WTC11 (cell line): ENCODE results near the gene HHIPL2. TPM values are rescaled to one million over a fixed set of nuclear protein-coding genes. Genes with fewer than 3 reads are reported as not detected.

ENCODE experiments used
- ATAC-seq: fragments of 200-7000 bp; cut with Tn5 transposase; 2 replicates; pipeline ENCODE4 v1.10.0; 2021; ENCODE audit warnings: mild to moderate bottlenecking, moderate library complexity
- CTCF ChIA-PET: fragments of 300-600 bp; sonication (Branson Sonifier 250); formaldehyde crosslinking; loops from one replicate; lab custom pipeline; 2021; ENCODE audit warnings: antibody characterized with exemption; lab: Charles Lee
- POLR2A ChIA-PET: fragments of 350-600 bp; sonication (Branson Sonifier 250); formaldehyde crosslinking; loops from one replicate; lab custom pipeline; 2021; ENCODE audit warnings: antibody characterized with exemption; lab: Charles Lee
- DNase-seq: peaks from one replicate; pipeline ENCODE4 v3.0.0; 2021; ENCODE audit warnings: low spot score
- H3K27ac Mint-ChIP-seq: 2 replicates; pipeline ENCODE4 v1.8.0; 2021; ENCODE audit warnings: mixed read lengths
- H3K27me3 Mint-ChIP-seq: 2 replicates; pipeline ENCODE4 v1.8.0; 2021; ENCODE audit warnings: low read depth, mild to moderate bottlenecking, moderate library complexity, mixed read lengths
- H3K36me3 Mint-ChIP-seq: 2 replicates; pipeline ENCODE4 v1.8.0; 2021; ENCODE audit warnings: mixed read lengths
- H3K4me1 Mint-ChIP-seq: 2 replicates; pipeline ENCODE4 v1.8.0; 2022; ENCODE audit warnings: mixed read lengths
- H3K4me3 Mint-ChIP-seq: 2 replicates; pipeline ENCODE4 v1.8.0; 2021; ENCODE audit warnings: mild to moderate bottlenecking, moderate library complexity, mixed read lengths
- H3K9me3 Mint-ChIP-seq: 2 replicates; pipeline ENCODE4 v1.8.0; 2021; ENCODE audit warnings: mixed read lengths
- CBFB ChIP-seq: sonication (generic); formaldehyde crosslinking; IDR thresholded peaks from 2 replicates; pipeline ENCODE4 v1.8.1; 2022; ENCODE audit warnings: mild to moderate bottlenecking, low read depth, missing genetic modification reagents
- CREB1 ChIP-seq: sonication (generic); formaldehyde crosslinking; IDR thresholded peaks from 2 replicates; pipeline ENCODE4 v1.8.0; 2023; ENCODE audit warnings: mild to moderate bottlenecking, missing genetic modification reagents
- ELF4 ChIP-seq: sonication (generic); formaldehyde crosslinking; IDR thresholded peaks from 2 replicates; pipeline ENCODE4 v1.8.1; 2022; ENCODE audit warnings: low read depth, mild to moderate bottlenecking, moderate library complexity, missing genetic modification reagents
- ESRRA ChIP-seq: sonication (generic); formaldehyde crosslinking; IDR thresholded peaks from 2 replicates; pipeline ENCODE4 v1.8.1; 2022; ENCODE audit warnings: mild to moderate bottlenecking, missing genetic modification reagents, borderline replicate concordance
- GRHL2 ChIP-seq: fragments of 250-450 bp; sonication (Bioruptor Pico); IDR thresholded peaks from 2 replicates; pipeline ENCODE4 v1.8.0; 2022; ENCODE audit warnings: mild to moderate bottlenecking, moderate library complexity; ENCODE audit not compliant: insufficient replicate concordance, severe bottlenecking
- JAZF1 ChIP-seq: fragments of 250-450 bp; sonication (Bioruptor Pico); IDR thresholded peaks from 2 replicates; pipeline ENCODE4 v1.9.0; 2021; ENCODE audit warnings: moderate library complexity, mild to moderate bottlenecking, inconsistent platforms
- NFATC4 ChIP-seq: fragments of 250-450 bp; sonication (Bioruptor Pico); IDR thresholded peaks from 2 replicates; pipeline ENCODE4 v1.9.0; 2021; ENCODE audit warnings: mild to moderate bottlenecking
- NFE2L1 ChIP-seq: sonication (generic); formaldehyde crosslinking; IDR thresholded peaks from 2 replicates; pipeline ENCODE4 v1.8.1; 2023; ENCODE audit warnings: missing genetic modification reagents
- NR2C2 ChIP-seq: sonication (generic); formaldehyde crosslinking; IDR thresholded peaks from 2 replicates; pipeline ENCODE4 v1.8.0; 2022; ENCODE audit warnings: mild to moderate bottlenecking, missing genetic modification reagents
- RELA ChIP-seq: sonication (generic); formaldehyde crosslinking; IDR thresholded peaks from 2 replicates; pipeline ENCODE4 v1.8.1; 2022; ENCODE audit warnings: missing genetic modification reagents, mild to moderate bottlenecking, borderline replicate concordance
- RORB ChIP-seq: fragments of 250-450 bp; sonication (Bioruptor Pico); IDR thresholded peaks from 2 replicates; pipeline ENCODE4 v1.9.0; 2021; ENCODE audit warnings: mild to moderate bottlenecking
- ZBTB21 ChIP-seq: sonication (generic); formaldehyde crosslinking; IDR thresholded peaks from 2 replicates; pipeline ENCODE4 v1.8.1; 2023; ENCODE audit warnings: mild to moderate bottlenecking, missing genetic modification reagents, borderline replicate concordance
- ZNF232 ChIP-seq: sonication (generic); formaldehyde crosslinking; IDR thresholded peaks from 2 replicates; pipeline ENCODE4 v1.8.0; 2022; ENCODE audit warnings: mild to moderate bottlenecking, missing genetic modification reagents
- total RNA-seq: library from RNA; stranded (reverse); gene quantifications from 3 replicates; pipeline ENCODE4 v1.2.3, GENCODE V29; 2021
- TF ChIP-seq, protein P1 (sequence below): sonication (generic); formaldehyde crosslinking; conservative IDR thresholded peaks from 2 replicates; pipeline ENCODE4 v1.8.1; 2022; ENCODE audit warnings: mild to moderate bottlenecking, missing genetic modification reagents
- TF ChIP-seq, protein P2 (sequence below): sonication (generic); formaldehyde crosslinking; conservative IDR thresholded peaks from 2 replicates; pipeline ENCODE4 v1.8.1; 2023; ENCODE audit warnings: mild to moderate bottlenecking, low read depth, missing genetic modification reagents, moderate library complexity
- TF ChIP-seq, protein P3 (sequence below): fragments of 250-450 bp; sonication (Bioruptor Pico); conservative IDR thresholded peaks from 2 replicates; pipeline ENCODE4 v1.9.0; 2021; ENCODE audit warnings: mild to moderate bottlenecking
- TF ChIP-seq, protein P4 (sequence below): sonication (generic); formaldehyde crosslinking; IDR thresholded peaks from 2 replicates; pipeline ENCODE4 v1.8.1; 2023; ENCODE audit warnings: mild to moderate bottlenecking, missing genetic modification reagents, moderate library complexity
- TF ChIP-seq, protein P5 (sequence below): fragments of 200-600 bp; IDR thresholded peaks from 2 replicates; pipeline ENCODE4 v1.8.0; 2022; ENCODE audit warnings: antibody characterized with exemption
- TF ChIP-seq, protein P6 (sequence below): sonication (generic); formaldehyde crosslinking; IDR thresholded peaks from 2 replicates; pipeline ENCODE4 v1.8.0; 2022; ENCODE audit warnings: mild to moderate bottlenecking, missing genetic modification reagents
- TF ChIP-seq, protein P7 (sequence below): sonication (generic); formaldehyde crosslinking; IDR thresholded peaks from 2 replicates; pipeline ENCODE4 v1.8.1; 2023; ENCODE audit warnings: mild to moderate bottlenecking, missing genetic modification reagents, moderate library complexity
- TF ChIP-seq, protein P8 (sequence below): sonication (generic); formaldehyde crosslinking; IDR thresholded peaks from 2 replicates; pipeline ENCODE4 v1.8.1; 2023; ENCODE audit warnings: mild to moderate bottlenecking, missing genetic modification reagents
- TF ChIP-seq, protein P9 (sequence below): fragments of 250-450 bp; sonication (Bioruptor Pico); IDR thresholded peaks from 2 replicates; pipeline ENCODE4 v1.8.0; 2021; ENCODE audit warnings: mild to moderate bottlenecking

HHIPL2 gene
- total RNA-seq, 1 experiment from 2014 or later, result 0.11 TPM

DNA sequence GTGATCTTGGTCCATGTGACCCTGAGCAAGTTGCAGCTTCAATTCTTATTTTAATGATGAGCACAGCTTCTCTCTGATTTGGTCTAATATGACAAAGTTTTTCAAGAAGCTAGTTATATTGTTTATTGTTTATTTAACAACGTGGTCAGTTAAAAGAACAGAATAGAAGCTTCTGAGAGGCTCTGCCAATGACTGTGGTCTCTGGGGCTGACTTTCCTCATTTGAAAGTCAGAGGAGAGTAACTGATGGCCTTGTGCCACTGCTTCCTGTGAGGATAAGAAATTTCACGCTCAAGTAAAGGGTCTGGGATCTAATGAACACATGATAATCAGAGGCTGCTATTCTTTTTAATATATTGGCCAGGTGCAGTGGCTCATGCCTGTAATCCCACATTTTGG, 7.3 kb downstream of the HHIPL2 start:
- CTCF ChIA-PET, result no interaction called here
- no peak overlapping the region for H3K27ac Mint-ChIP-seq
- no peaks in the 10 kb centered on the region for H3K9me3 Mint-ChIP-seq
- no peak for DNase-seq
- TF ChIP-seq, protein P1, sequence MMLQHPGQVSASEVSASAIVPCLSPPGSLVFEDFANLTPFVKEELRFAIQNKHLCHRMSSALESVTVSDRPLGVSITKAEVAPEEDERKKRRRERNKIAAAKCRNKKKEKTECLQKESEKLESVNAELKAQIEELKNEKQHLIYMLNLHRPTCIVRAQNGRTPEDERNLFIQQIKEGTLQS (CRISPR knock-in tag), result no peak
- TF ChIP-seq, protein P2, sequence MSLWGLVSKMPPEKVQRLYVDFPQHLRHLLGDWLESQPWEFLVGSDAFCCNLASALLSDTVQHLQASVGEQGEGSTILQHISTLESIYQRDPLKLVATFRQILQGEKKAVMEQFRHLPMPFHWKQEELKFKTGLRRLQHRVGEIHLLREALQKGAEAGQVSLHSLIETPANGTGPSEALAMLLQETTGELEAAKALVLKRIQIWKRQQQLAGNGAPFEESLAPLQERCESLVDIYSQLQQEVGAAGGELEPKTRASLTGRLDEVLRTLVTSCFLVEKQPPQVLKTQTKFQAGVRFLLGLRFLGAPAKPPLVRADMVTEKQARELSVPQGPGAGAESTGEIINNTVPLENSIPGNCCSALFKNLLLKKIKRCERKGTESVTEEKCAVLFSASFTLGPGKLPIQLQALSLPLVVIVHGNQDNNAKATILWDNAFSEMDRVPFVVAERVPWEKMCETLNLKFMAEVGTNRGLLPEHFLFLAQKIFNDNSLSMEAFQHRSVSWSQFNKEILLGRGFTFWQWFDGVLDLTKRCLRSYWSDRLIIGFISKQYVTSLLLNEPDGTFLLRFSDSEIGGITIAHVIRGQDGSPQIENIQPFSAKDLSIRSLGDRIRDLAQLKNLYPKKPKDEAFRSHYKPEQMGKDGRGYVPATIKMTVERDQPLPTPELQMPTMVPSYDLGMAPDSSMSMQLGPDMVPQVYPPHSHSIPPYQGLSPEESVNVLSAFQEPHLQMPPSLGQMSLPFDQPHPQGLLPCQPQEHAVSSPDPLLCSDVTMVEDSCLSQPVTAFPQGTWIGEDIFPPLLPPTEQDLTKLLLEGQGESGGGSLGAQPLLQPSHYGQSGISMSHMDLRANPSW (CRISPR knock-in tag), result no peak
- TF ChIP-seq, protein P3, sequence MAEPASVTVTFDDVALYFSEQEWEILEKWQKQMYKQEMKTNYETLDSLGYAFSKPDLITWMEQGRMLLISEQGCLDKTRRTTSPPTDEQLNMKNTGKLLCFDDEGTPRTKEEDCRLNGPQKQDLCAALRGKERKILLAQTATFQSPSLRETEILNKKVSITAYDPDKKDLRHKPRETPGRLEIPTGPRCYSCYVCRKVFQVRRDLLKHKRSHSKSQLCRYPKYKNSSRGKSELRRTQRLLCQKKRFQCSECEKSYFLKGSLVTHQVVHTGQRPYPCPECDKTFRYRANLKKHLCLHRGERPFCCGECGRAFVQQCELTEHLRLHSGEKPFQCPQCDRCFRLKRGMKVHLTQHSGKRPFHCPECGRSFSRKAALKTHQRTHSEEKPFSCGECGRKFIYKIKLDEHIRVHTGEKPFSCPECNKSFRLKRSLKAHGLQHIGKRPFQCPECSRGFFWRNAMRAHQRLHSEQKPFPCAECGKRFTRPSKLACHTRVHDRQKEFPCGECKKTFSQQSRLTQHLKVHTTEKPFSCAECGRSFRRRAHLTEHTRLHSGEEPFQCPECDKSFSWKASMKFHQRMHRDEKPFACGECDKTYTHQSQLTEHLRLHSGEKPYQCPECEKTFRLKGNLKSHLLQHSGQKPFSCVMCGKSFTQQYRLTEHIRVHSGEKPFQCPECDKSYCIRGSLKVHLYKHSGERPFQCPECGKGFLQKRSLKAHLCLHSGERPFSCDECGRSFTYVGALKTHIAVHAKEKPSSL, result no peak
- TF ChIP-seq, protein P4, sequence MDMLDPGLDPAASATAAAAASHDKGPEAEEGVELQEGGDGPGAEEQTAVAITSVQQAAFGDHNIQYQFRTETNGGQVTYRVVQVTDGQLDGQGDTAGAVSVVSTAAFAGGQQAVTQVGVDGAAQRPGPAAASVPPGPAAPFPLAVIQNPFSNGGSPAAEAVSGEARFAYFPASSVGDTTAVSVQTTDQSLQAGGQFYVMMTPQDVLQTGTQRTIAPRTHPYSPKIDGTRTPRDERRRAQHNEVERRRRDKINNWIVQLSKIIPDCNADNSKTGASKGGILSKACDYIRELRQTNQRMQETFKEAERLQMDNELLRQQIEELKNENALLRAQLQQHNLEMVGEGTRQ (CRISPR knock-in tag), result no peak
- no peak for TF ChIP-seq GRHL2 (CRISPR knock-in tag)
- POLR2A ChIA-PET, result no interaction called here
- no peaks in the 10 kb centered on the region for H3K36me3 Mint-ChIP-seq
- H3K27me3 Mint-ChIP-seq, result no peaks in the 10 kb centered on the region
- no peak for ATAC-seq
- no peak overlapping the region for H3K4me3 Mint-ChIP-seq
- H3K4me1 Mint-ChIP-seq, result no peaks in the 10 kb centered on the region

DNA sequence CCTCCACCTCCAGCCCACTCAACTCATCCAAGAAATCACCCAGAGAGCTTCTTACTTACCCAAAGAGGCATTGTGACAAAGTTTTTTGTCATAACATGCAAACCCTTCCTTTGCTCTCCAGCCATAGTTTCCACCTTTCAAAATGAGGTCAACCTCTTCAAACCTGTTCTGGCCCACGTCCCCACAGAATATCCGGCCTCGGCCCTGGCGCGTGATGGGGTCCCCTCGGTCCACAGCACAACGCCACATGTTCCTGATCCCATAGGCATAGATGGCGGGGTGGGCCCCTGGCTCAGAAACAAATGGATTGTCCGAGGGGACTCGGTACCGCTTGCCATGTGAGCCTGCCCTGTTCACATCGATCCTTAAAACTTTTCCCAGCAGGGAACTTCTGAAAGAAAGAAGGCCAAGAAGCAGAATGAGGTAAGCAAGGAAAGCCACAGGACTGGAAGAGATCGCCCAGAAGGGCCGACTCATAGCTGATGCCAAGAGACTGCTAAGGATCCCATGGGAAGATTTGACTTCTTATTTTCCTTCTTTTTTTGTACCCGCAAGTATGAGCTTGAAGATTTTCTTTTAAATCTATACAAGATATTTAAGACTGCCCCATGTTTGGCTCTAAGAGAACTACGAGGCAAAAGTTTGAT, 7.8 kb downstream of the HHIPL2 start:
- Mint-ChIP-seq H3K9me3 (no peaks in the 10 kb centered on the region), H3K4me3 (no peak overlapping the region), H3K36me3 (no peaks in the 10 kb centered on the region), H3K27me3 (no peaks in the 10 kb centered on the region), H3K4me1 (no peaks in the 10 kb centered on the region), H3K27ac (no peak overlapping the region)
- DNase-seq (no peak), ATAC-seq (no peak)
- ChIA-PET CTCF (no interaction called here), POLR2A (no interaction called here)
- TF ChIP-seq JAZF1 (CRISPR knock-in tag) (no peak), ZNF232 (no peak), NFE2L1 (CRISPR knock-in tag) (no peak), RELA (CRISPR knock-in tag) (no peak), ZBTB21 (CRISPR knock-in tag) (no peak), ESRRA (CRISPR knock-in tag) (no peak), ELF4 (CRISPR knock-in tag) (no peak), NFATC4 (CRISPR knock-in tag) (no peak), CREB1 (CRISPR knock-in tag) (no peak), NR2C2 (CRISPR knock-in tag) (no peak), CBFB (no peak), RORB (CRISPR knock-in tag) (no peak)
- TF ChIP-seq, protein P5, sequence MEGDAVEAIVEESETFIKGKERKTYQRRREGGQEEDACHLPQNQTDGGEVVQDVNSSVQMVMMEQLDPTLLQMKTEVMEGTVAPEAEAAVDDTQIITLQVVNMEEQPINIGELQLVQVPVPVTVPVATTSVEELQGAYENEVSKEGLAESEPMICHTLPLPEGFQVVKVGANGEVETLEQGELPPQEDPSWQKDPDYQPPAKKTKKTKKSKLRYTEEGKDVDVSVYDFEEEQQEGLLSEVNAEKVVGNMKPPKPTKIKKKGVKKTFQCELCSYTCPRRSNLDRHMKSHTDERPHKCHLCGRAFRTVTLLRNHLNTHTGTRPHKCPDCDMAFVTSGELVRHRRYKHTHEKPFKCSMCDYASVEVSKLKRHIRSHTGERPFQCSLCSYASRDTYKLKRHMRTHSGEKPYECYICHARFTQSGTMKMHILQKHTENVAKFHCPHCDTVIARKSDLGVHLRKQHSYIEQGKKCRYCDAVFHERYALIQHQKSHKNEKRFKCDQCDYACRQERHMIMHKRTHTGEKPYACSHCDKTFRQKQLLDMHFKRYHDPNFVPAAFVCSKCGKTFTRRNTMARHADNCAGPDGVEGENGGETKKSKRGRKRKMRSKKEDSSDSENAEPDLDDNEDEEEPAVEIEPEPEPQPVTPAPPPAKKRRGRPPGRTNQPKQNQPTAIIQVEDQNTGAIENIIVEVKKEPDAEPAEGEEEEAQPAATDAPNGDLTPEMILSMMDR, result no peak
- TF ChIP-seq, protein P6, sequence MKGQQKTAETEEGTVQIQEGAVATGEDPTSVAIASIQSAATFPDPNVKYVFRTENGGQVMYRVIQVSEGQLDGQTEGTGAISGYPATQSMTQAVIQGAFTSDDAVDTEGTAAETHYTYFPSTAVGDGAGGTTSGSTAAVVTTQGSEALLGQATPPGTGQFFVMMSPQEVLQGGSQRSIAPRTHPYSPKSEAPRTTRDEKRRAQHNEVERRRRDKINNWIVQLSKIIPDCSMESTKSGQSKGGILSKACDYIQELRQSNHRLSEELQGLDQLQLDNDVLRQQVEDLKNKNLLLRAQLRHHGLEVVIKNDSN (CRISPR knock-in tag), result no peak
- TF ChIP-seq, protein P7, sequence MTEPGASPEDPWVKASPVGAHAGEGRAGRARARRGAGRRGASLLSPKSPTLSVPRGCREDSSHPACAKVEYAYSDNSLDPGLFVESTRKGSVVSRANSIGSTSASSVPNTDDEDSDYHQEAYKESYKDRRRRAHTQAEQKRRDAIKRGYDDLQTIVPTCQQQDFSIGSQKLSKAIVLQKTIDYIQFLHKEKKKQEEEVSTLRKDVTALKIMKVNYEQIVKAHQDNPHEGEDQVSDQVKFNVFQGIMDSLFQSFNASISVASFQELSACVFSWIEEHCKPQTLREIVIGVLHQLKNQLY (CRISPR knock-in tag), result no peak
- TF ChIP-seq, protein P8, sequence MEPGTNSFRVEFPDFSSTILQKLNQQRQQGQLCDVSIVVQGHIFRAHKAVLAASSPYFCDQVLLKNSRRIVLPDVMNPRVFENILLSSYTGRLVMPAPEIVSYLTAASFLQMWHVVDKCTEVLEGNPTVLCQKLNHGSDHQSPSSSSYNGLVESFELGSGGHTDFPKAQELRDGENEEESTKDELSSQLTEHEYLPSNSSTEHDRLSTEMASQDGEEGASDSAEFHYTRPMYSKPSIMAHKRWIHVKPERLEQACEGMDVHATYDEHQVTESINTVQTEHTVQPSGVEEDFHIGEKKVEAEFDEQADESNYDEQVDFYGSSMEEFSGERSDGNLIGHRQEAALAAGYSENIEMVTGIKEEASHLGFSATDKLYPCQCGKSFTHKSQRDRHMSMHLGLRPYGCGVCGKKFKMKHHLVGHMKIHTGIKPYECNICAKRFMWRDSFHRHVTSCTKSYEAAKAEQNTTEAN, result no peak
- TF ChIP-seq, protein P9, sequence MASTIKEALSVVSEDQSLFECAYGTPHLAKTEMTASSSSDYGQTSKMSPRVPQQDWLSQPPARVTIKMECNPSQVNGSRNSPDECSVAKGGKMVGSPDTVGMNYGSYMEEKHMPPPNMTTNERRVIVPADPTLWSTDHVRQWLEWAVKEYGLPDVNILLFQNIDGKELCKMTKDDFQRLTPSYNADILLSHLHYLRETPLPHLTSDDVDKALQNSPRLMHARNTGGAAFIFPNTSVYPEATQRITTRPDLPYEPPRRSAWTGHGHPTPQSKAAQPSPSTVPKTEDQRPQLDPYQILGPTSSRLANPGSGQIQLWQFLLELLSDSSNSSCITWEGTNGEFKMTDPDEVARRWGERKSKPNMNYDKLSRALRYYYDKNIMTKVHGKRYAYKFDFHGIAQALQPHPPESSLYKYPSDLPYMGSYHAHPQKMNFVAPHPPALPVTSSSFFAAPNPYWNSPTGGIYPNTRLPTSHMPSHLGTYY (CRISPR knock-in tag), result no peak
- TF ChIP-seq, protein P4 (CRISPR knock-in tag), result no peak
